IMR-90 (cell line): Measurements from ENCODE around the gene PPFIA2.

Source experiments
- RAD21 ChIP-seq: IDR thresholded peaks from 2 replicates; pipeline ENCODE4 v1.6.1; 2012; ENCODE audit warnings: low read length, improper control_type of control experiment
- TF ChIP-seq, protein P1 (sequence below): conservative IDR thresholded peaks from 2 replicates; pipeline ENCODE4 v1.5.1; 2012; ENCODE audit warnings: mild to moderate bottlenecking, low read depth, low read length, improper control_type of control experiment

DNA sequence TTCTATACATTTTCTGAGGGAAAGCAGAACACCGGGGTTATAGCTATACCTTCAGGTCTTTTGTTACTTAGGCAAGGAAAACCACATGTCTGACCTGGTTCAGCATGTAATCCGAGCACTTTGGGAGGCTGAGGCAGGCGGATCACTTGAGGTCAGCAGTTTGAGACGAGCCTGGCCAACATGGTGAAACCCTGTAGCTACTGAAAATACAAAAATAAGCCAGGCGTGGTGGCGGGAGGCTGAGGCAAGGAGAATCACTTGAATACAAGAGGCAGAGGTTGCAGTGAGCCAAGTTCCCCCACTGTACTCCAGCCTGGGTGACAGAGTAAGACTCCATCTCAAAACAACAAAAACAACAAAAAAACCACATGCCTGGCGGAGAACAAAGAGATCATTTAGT is 503.7 kb downstream of the PPFIA2 start:
- TF ChIP-seq, protein P1, sequence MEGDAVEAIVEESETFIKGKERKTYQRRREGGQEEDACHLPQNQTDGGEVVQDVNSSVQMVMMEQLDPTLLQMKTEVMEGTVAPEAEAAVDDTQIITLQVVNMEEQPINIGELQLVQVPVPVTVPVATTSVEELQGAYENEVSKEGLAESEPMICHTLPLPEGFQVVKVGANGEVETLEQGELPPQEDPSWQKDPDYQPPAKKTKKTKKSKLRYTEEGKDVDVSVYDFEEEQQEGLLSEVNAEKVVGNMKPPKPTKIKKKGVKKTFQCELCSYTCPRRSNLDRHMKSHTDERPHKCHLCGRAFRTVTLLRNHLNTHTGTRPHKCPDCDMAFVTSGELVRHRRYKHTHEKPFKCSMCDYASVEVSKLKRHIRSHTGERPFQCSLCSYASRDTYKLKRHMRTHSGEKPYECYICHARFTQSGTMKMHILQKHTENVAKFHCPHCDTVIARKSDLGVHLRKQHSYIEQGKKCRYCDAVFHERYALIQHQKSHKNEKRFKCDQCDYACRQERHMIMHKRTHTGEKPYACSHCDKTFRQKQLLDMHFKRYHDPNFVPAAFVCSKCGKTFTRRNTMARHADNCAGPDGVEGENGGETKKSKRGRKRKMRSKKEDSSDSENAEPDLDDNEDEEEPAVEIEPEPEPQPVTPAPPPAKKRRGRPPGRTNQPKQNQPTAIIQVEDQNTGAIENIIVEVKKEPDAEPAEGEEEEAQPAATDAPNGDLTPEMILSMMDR = no peak
- no peak for TF ChIP-seq RAD21
